Measurements from ENCODE around the gene CLEC1B. TPM values are rescaled to one million over a fixed set of nuclear protein-coding genes. Genes with fewer than 3 reads are reported as not detected.
A peak's percentile ranks its signal among the peaks of the same experiment; 100 is the strongest.

Gene CLEC1B
- total and polyA plus RNA-seq, 5 donors from 2014 or later, result 2.6 TPM; not detected in 4

DNA sequence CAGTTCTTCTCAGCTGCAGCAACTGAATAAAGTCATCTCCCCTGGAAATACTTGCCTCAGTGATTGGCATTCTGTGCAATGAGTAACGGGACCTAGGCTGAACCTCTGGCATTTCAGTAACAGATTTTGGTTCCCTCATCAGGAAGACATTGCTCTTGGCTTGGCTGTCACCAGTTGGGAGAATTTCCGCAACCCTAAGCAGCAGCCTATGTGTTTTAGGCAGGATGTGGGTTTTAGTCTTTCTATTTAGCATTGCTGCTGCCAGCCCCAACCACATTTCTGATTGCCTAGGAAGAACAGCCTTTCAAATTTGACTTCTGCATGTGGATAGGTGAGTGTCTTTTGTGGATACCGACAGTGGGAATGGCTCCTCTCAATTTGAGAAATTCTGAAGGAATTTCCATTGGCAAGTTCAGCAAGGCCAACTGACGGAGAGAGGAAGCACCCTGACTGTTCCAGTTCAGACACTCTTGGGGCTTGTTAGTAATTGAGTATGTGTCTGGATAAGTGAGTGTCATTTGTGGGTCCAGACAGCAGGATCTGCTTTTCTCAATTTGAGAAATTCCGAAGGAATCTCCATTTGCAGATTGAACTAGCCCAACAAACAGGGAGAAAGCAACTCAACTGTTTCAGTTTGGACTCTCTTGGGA, 47.8 kb downstream of the CLEC1B start:
- peak; percentile 83 to 85 for ATAC-seq (ENCODE audit: low read depth in 2 of 2)
- no peaks in the 10 kb centered on the region for H3K27me3 Mint-ChIP-seq
- DNase-seq, result peak in 2 of 3 donors; percentile 49 to 79
- no peaks in the 10 kb centered on the region for H3K36me3 ChIP-seq (ENCODE audit: control insufficient read depth, insufficient read depth, low read length)
- peaks cover 23% of the 10 kb centered on the region for H3K4me1 ChIP-seq (ENCODE audit: control insufficient read depth, insufficient read depth, low read length, poor library complexity, severe bottlenecking)
- H3K27me3 ChIP-seq (ENCODE audit: control insufficient read depth, insufficient read depth, low read length), result no peaks in the 10 kb centered on the region
- H3K4me3 ChIP-seq (ENCODE audit: low read depth, low read length), result no peak overlapping the region
- H3K36me3 Mint-ChIP-seq, result no peaks in the 10 kb centered on the region
- H3K4me3 Mint-ChIP-seq, result peak overlapping the region in 3 of 4 donors; percentile 20 to 51 (median 29)
- no peaks in the 10 kb centered on the region for H3K9me3 ChIP-seq (ENCODE audit: control insufficient read depth in 2 of 2, low read length in 2 of 2)
- H3K27ac ChIP-seq (ENCODE audit: insufficient read depth, low read length, poor library complexity, severe bottlenecking), result no peak overlapping the region
- peak overlapping the region in 1 of 3 donors; percentile 34 for H3K27ac Mint-ChIP-seq
- peaks cover 19 to 42% (median 30%) of the 10 kb centered on the region in 4 donors for H3K4me1 Mint-ChIP-seq
- peaks cover 0 to 1% (median 0%) of the 10 kb centered on the region in 7 donors for H3K9me3 Mint-ChIP-seq

GRCh38 chr12:9948606-9949296, 50.2 kb downstream of the CLEC1B start:
- H3K4me1 ChIP-seq (ENCODE audit: control insufficient read depth, insufficient read depth, low read length, poor library complexity, severe bottlenecking), result peaks cover 23% of the 10 kb centered on the region
- H3K9me3 ChIP-seq (ENCODE audit: control insufficient read depth in 2 of 2, low read length in 2 of 2), result no peaks in the 10 kb centered on the region
- Mint-ChIP-seq H3K4me3 (peak overlapping the region in 2 of 4 donors; percentile 29 to 39), H3K9me3 (peaks cover 0 to 1% (median 0%) of the 10 kb centered on the region in 7 donors), H3K27me3 (peaks cover 5% of the 10 kb centered on the region), H3K4me1 (peaks cover 19 to 45% (median 31%) of the 10 kb centered on the region in 4 donors), H3K27ac (peak overlapping the region in 1 of 3 donors; percentile 15), H3K36me3 (no peaks in the 10 kb centered on the region)
- H3K27me3 ChIP-seq (ENCODE audit: control insufficient read depth, insufficient read depth, low read length), result no peaks in the 10 kb centered on the region
- ATAC-seq (ENCODE audit: low read depth in 2 of 2) (peak; percentile 67 to 79), DNase-seq (peak in 2 of 3 donors; percentile 23 to 87)
- no peaks in the 10 kb centered on the region for H3K36me3 ChIP-seq (ENCODE audit: control insufficient read depth, insufficient read depth, low read length)
- H3K27ac ChIP-seq (ENCODE audit: insufficient read depth, low read length, poor library complexity, severe bottlenecking), result no peak overlapping the region
- peak overlapping the region; percentile 33 for H3K4me3 ChIP-seq (ENCODE audit: low read depth, low read length)

DNA sequence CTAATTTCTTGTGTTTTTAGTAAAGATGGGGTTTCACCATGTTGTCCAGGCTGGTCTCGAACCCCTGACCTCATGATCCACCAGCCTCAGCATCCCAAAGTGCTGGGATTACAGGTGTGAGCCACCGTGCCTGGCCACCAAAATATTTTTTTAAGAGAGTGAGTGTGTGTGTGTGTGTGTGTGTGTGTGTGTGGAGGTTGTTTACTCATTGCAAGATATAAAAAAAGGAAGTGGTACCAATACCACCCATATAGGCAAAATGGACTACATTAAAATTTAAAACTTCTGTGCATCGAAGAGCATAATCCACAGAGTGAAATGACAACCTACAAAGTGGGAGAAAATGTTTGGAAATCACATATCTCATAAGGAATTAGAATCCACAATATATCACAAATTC, 51.2 kb downstream of the CLEC1B start:
- Mint-ChIP-seq H3K27ac (peak overlapping the region in 1 of 3 donors; percentile 14), H3K9me3 (peaks cover 0 to 1% (median 0%) of the 10 kb centered on the region in 7 donors), H3K4me3 (no peak overlapping the region), H3K27me3 (peaks cover 13% of the 10 kb centered on the region), H3K36me3 (no peaks in the 10 kb centered on the region), H3K4me1 (peaks cover 19 to 49% (median 31%) of the 10 kb centered on the region in 4 donors)
- H3K9me3 ChIP-seq (ENCODE audit: control insufficient read depth in 2 of 2, low read length in 2 of 2), result no peaks in the 10 kb centered on the region
- no peak overlapping the region for H3K27ac ChIP-seq (ENCODE audit: insufficient read depth, low read length, poor library complexity, severe bottlenecking)
- H3K36me3 ChIP-seq (ENCODE audit: control insufficient read depth, insufficient read depth, low read length), result no peaks in the 10 kb centered on the region
- H3K27me3 ChIP-seq (ENCODE audit: control insufficient read depth, insufficient read depth, low read length), result peaks cover 4% of the 10 kb centered on the region
- peaks cover 27% of the 10 kb centered on the region for H3K4me1 ChIP-seq (ENCODE audit: control insufficient read depth, insufficient read depth, low read length, poor library complexity, severe bottlenecking)
- no peak overlapping the region for H3K4me3 ChIP-seq (ENCODE audit: low read depth, low read length)
- ATAC-seq (ENCODE audit: low read depth in 2 of 2) (no peak), DNase-seq (no peak)

DNA sequence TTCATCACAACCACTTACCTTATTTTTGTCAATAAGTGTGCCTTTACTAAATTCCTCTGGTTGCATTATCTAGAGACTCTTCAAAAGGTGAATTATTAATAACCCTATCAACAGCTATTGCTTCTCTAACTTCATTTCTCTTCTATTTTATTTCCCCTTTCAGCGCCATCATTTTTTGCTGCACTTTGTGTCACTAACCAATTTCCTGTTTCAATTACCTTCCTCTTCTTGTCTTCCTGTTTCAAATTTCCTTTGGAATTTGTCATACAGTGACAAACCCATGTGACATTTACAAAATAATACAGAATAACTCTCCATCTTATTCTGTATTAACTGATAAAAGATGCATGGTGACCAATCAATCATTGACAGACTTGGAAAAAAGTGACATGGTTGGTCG, 54.5 kb downstream of the CLEC1B start:
- no peak overlapping the region for H3K27ac ChIP-seq (ENCODE audit: insufficient read depth, low read length, poor library complexity, severe bottlenecking)
- no peaks in the 10 kb centered on the region for H3K36me3 ChIP-seq (ENCODE audit: control insufficient read depth, insufficient read depth, low read length)
- peaks cover 8% of the 10 kb centered on the region for H3K27me3 ChIP-seq (ENCODE audit: control insufficient read depth, insufficient read depth, low read length)
- no peaks in the 10 kb centered on the region for H3K36me3 Mint-ChIP-seq
- H3K4me3 ChIP-seq (ENCODE audit: low read depth, low read length), result no peak overlapping the region
- peaks cover 32% of the 10 kb centered on the region for H3K27me3 Mint-ChIP-seq
- no peaks in the 10 kb centered on the region for H3K9me3 ChIP-seq (ENCODE audit: control insufficient read depth in 2 of 2, low read length in 2 of 2)
- DNase-seq, result no peak
- no peak for ATAC-seq (ENCODE audit: low read depth in 2 of 2)
- no peak overlapping the region for H3K27ac Mint-ChIP-seq
- H3K4me1 Mint-ChIP-seq, result peaks cover 9 to 27% (median 14%) of the 10 kb centered on the region in 4 donors
- H3K4me3 Mint-ChIP-seq, result no peak overlapping the region
- peaks cover 0 to 1% (median 0%) of the 10 kb centered on the region in 7 donors for H3K9me3 Mint-ChIP-seq
- peaks cover 10% of the 10 kb centered on the region for H3K4me1 ChIP-seq (ENCODE audit: control insufficient read depth, insufficient read depth, low read length, poor library complexity, severe bottlenecking)

GRCh38 chr12:9943240-9943639, 55.7 kb downstream of the CLEC1B start:
- no peak overlapping the region for H3K27ac Mint-ChIP-seq
- H3K9me3 Mint-ChIP-seq, result peaks cover 0 to 2% (median 0%) of the 10 kb centered on the region in 7 donors
- Histone ChIP-seq H3K27me3 (ENCODE audit: control insufficient read depth, insufficient read depth, low read length) (peaks cover 14% of the 10 kb centered on the region), H3K9me3 (ENCODE audit: control insufficient read depth in 2 of 2, low read length in 2 of 2) (no peaks in the 10 kb centered on the region), H3K36me3 (ENCODE audit: control insufficient read depth, insufficient read depth, low read length) (no peaks in the 10 kb centered on the region), H3K27ac (ENCODE audit: insufficient read depth, low read length, poor library complexity, severe bottlenecking) (peak overlapping the region; percentile 23), H3K4me1 (ENCODE audit: control insufficient read depth, insufficient read depth, low read length, poor library complexity, severe bottlenecking) (peaks cover 3% of the 10 kb centered on the region), H3K4me3 (ENCODE audit: low read depth, low read length) (peak overlapping the region; percentile 23)
- H3K4me1 Mint-ChIP-seq, result peaks cover 4 to 15% (median 6%) of the 10 kb centered on the region in 4 donors
- H3K27me3 Mint-ChIP-seq, result peaks cover 44% of the 10 kb centered on the region
- H3K36me3 Mint-ChIP-seq, result no peaks in the 10 kb centered on the region
- no peak for DNase-seq
- ATAC-seq (ENCODE audit: low read depth in 2 of 2), result peak; percentile 42 to 43
- peak overlapping the region in 3 of 4 donors; percentile 12 to 72 (median 70) for H3K4me3 Mint-ChIP-seq

Other genes starting within 250 kb of the CLEC1B start
- gene CD69, start 238.2 kb downstream of the CLEC1B start, total RNA-seq, result 1,130 TPM
- gene CD69, start 238.2 kb downstream of the CLEC1B start, polyA plus RNA-seq, result 100 to 1,000 TPM; 189 to 259 (median 222) TPM
- gene KLRF1, start 171.6 kb downstream of the CLEC1B start, total RNA-seq, result not detected
- under 1 TPM; 0.49 to 0.78 (median 0.71) TPM for gene KLRF1, start 171.6 kb downstream of the CLEC1B start, polyA plus RNA-seq
- 90.8 TPM for gene CLEC2B, start 129.8 kb downstream of the CLEC1B start, total RNA-seq
- 10 to 100 TPM; 32.8 to 55.3 (median 45.7) TPM for gene CLEC2B, start 129.8 kb downstream of the CLEC1B start, polyA plus RNA-seq
- not detected for gene KLRF2, start 117.6 kb downstream of the CLEC1B start, total RNA-seq
- gene KLRF2, start 117.6 kb downstream of the CLEC1B start, polyA plus RNA-seq, result not detected
- gene CLEC2A, start 66.8 kb downstream of the CLEC1B start, total RNA-seq, result not detected
- not detected for gene CLEC2A, start 66.8 kb downstream of the CLEC1B start, polyA plus RNA-seq
- gene CLEC12A, start 27.7 kb downstream of the CLEC1B start, total RNA-seq, result not detected
- gene CLEC12A, start 27.7 kb downstream of the CLEC1B start, polyA plus RNA-seq, result 1 to 10 TPM in 1 of 4 donors, under 1 TPM in 1, not detected in 2; 0.27 to 1.0 TPM
- not detected for gene CLEC12B, start 11.5 kb upstream of the CLEC1B start, total RNA-seq
- not detected for gene CLEC12B, start 11.5 kb upstream of the CLEC1B start, polyA plus RNA-seq
- gene CLEC9A, start 31.6 kb upstream of the CLEC1B start, total RNA-seq, result not detected
- gene CLEC9A, start 31.6 kb upstream of the CLEC1B start, polyA plus RNA-seq, result not detected
- not detected for gene CLEC1A, start 99.9 kb upstream of the CLEC1B start, total RNA-seq
- not detected for gene CLEC1A, start 99.9 kb upstream of the CLEC1B start, polyA plus RNA-seq
- 0.76 TPM for gene CLEC7A, start 131.1 kb upstream of the CLEC1B start, total RNA-seq
- under 1 TPM in 2 of 4 donors, not detected in 2; 0.40 to 0.88 TPM for gene CLEC7A, start 131.1 kb upstream of the CLEC1B start, polyA plus RNA-seq
- gene OLR1, start 173.0 kb upstream of the CLEC1B start, total RNA-seq, result not detected
- gene OLR1, start 173.0 kb upstream of the CLEC1B start, polyA plus RNA-seq, result not detected
- not detected for gene TMEM52B, start 179.9 kb upstream of the CLEC1B start, total RNA-seq
- gene TMEM52B, start 179.9 kb upstream of the CLEC1B start, polyA plus RNA-seq, result not detected
- 170 TPM for gene GABARAPL1, start 213.8 kb upstream of the CLEC1B start, total RNA-seq
- 10 to 100 TPM; 19.4 to 21.8 (median 19.7) TPM for gene GABARAPL1, start 213.8 kb upstream of the CLEC1B start, polyA plus RNA-seq